SK-N-SH (cell line): ENCODE measurements around the gene FASTKD2. TPM values are rescaled to one million over a fixed set of nuclear protein-coding genes. Genes with fewer than 3 reads are reported as not detected.

ENCODE experiments used
- CTCF ChIA-PET: fragments of 300-600, 350-600 bp; formaldehyde crosslinking; extraction: SDS; loops from one replicate; lab custom pipeline; 2021; lab: Yijun Ruan, JAX
- POLR2A ChIA-PET: fragments of 350-600 bp; sonication (Branson Sonifier 250); formaldehyde crosslinking; extraction: SDS; loops from one replicate; lab custom pipeline; 2020; ENCODE audit warnings: antibody characterized with exemption, inconsistent platforms; lab: Yijun Ruan, JAX
- DNase-seq: peaks from one replicate; pipeline ENCODE4 v3.0.0; 2012
- H2AFZ ChIP-seq: fragments of 200-600 bp; sonication (generic); 2 replicates; pipeline ENCODE4 v1.8.1; 2016; ENCODE audit warnings: antibody characterized with exemption, mild to moderate bottlenecking, low read depth
- H3F3A ChIP-seq: fragments of 200-600 bp; sonication (generic); replicated peaks from 2 replicates; pipeline ENCODE3; 2016; ENCODE audit warnings: antibody characterized with exemption, mild to moderate bottlenecking; ENCODE audit not compliant: insufficient read depth
- H3K27ac ChIP-seq, 2 experiments: fragments of 200-500 bp in 1 of 2; fragments of 200-600 bp in 1 of 2; sonication (Bioruptor generic) in 1 of 2; sonication (generic), shearing (Covaris generic) in 1 of 2; 2 replicates each; pipeline versions ENCODE4 v1.5.1 to v1.6.1; 2014 to 2016; ENCODE audit warnings: low read depth in 2 of 2, inconsistent platforms in 1 of 2, low read length in 1 of 2, mild to moderate bottlenecking in 1 of 2, mixed read lengths in 1 of 2
- H3K27me3 ChIP-seq: fragments of 200-600 bp; sonication (generic), shearing (Covaris generic); 2 replicates; pipeline ENCODE4 v1.6.1; 2016; ENCODE audit warnings: mixed run types; ENCODE audit not compliant: insufficient read depth
- H3K36me3 ChIP-seq, 2 experiments: fragments of 200-500 bp in 1 of 2; fragments of 200-600 bp in 1 of 2; sonication (Bioruptor generic) in 1 of 2; sonication (generic) in 1 of 2; replicated peaks in 1 of 2; 2 replicates each; pipeline versions ENCODE3 to v1.5.1; 2014 to 2016; ENCODE audit warnings: low read length in 1 of 2, mild to moderate bottlenecking in 1 of 2; ENCODE audit not compliant: insufficient read depth in 2 of 2, control insufficient read depth in 1 of 2
- H3K4me1 ChIP-seq, 2 experiments: fragments of 200-500 bp in 1 of 2; fragments of 200-600 bp in 1 of 2; sonication (Bioruptor generic) in 1 of 2; sonication (generic), shearing (Covaris generic) in 1 of 2; 2 replicates each; pipeline versions ENCODE4 v1.5.1 to v1.6.1; 2014 to 2016; ENCODE audit warnings: low read depth in 1 of 2, low read length in 1 of 2, mixed run types in 1 of 2; ENCODE audit not compliant: insufficient read depth in 2 of 2, control insufficient read depth in 1 of 2
- H3K4me2 ChIP-seq: fragments of 200-600 bp; sonication (generic), shearing (Covaris generic); 2 replicates; pipeline ENCODE4 v1.6.1; 2017; ENCODE audit warnings: mixed run types
- H3K4me3 ChIP-seq, 2 experiments: fragments of 200-500 bp in 1 of 2; fragments of 200-600 bp in 1 of 2; sonication (Bioruptor generic) in 1 of 2; sonication (generic), shearing (Covaris generic) in 1 of 2; 2 replicates each; pipeline versions ENCODE4 v1.5.1 to v1.8.1; 2014 to 2016; ENCODE audit warnings: low read depth in 2 of 2, inconsistent platforms in 1 of 2, low read length in 1 of 2, mild to moderate bottlenecking in 1 of 2, mixed read lengths in 1 of 2, moderate library complexity in 1 of 2
- H3K79me2 ChIP-seq: fragments of 200-600 bp; sonication (generic); 2 replicates; pipeline ENCODE4 v1.8.1; 2017; ENCODE audit warnings: mild to moderate bottlenecking; ENCODE audit not compliant: insufficient read depth
- H3K9ac ChIP-seq: fragments of 200-600 bp; sonication (generic); 2 replicates; pipeline ENCODE4 v1.6.1; 2017; ENCODE audit warnings: mixed run types
- H3K9me2 ChIP-seq: fragments of 200-600 bp; sonication (generic); 2 replicates; pipeline ENCODE4 v1.6.1; 2017; ENCODE audit warnings: mixed run types
- H3K9me3 ChIP-seq: fragments of 200-600 bp; sonication (generic); 2 replicates; pipeline ENCODE4 v1.6.1; 2017; ENCODE audit warnings: mixed run types, mild to moderate bottlenecking, moderate library complexity
- H4K20me1 ChIP-seq: fragments of 200-600 bp; sonication (generic); 2 replicates; pipeline ENCODE4 v1.6.1; 2017; ENCODE audit warnings: mild to moderate bottlenecking, mixed run types; ENCODE audit not compliant: insufficient read depth
- CHD2 ChIP-seq: fragments of 150-350 bp; IDR thresholded peaks from 2 replicates; pipeline ENCODE4 v1.6.1; 2018; ENCODE audit warnings: low read length; ENCODE audit not compliant: partially characterized antibody
- EP300 ChIP-seq, 2 experiments: IDR thresholded peaks; 2 replicates each; pipeline versions ENCODE4 v1.4.0 to v1.6.1; 2012; ENCODE audit warnings: borderline replicate concordance in 1 of 2, low read depth in 1 of 2, low read length in 1 of 2
- FOXM1 ChIP-seq: IDR thresholded peaks from 2 replicates; pipeline ENCODE4 v1.4.0; 2012; ENCODE audit warnings: low read depth, mild to moderate bottlenecking
- MAX ChIP-seq: IDR thresholded peaks from 2 replicates; pipeline ENCODE4 v1.4.0; 2012; ENCODE audit warnings: low read depth
- MXI1 ChIP-seq: IDR thresholded peaks from 2 replicates; pipeline ENCODE4 v1.6.1; 2012; ENCODE audit warnings: mild to moderate bottlenecking, low read depth, low read length, improper control_type of control experiment
- NFIC ChIP-seq: IDR thresholded peaks from 2 replicates; pipeline ENCODE4 v1.4.0; 2012; ENCODE audit warnings: borderline replicate concordance
- NRF1 ChIP-seq: IDR thresholded peaks from 2 replicates; pipeline ENCODE4 v1.6.1; 2012; ENCODE audit warnings: low read depth, mild to moderate bottlenecking, low read length
- PBX3 ChIP-seq: IDR thresholded peaks from 2 replicates; pipeline ENCODE4; 2012
- POLR2AphosphoS5 ChIP-seq: IDR thresholded peaks from 2 replicates; pipeline ENCODE4 v1.6.1; 2012; ENCODE audit warnings: low read depth, low read length
- SIN3A ChIP-seq: IDR thresholded peaks from 2 replicates; pipeline ENCODE4 v1.6.1; 2012; ENCODE audit warnings: low read depth, mild to moderate bottlenecking, low read length, moderate library complexity, borderline replicate concordance
- SMC3 ChIP-seq: IDR thresholded peaks from 2 replicates; pipeline ENCODE4 v1.6.1; 2012; ENCODE audit warnings: low read depth, low read length, improper control_type of control experiment
- TAF1 ChIP-seq: IDR thresholded peaks from 2 replicates; pipeline ENCODE4 v1.6.1; 2012; ENCODE audit warnings: low read depth, mild to moderate bottlenecking, low read length, moderate library complexity, borderline replicate concordance
- TCF12 ChIP-seq: IDR thresholded peaks from 2 replicates; pipeline ENCODE4 v1.4.0; 2012
- WGBS: methylation state at CpG from one replicate; pipeline ENCODE4 v1.1.6; 2017; ENCODE audit warnings: low lambda C conversion rate; 5-methylcytosine and 5-hydroxymethylcytosine counted together
- polyA plus RNA-seq, 3 experiments: library from polyadenylated mRNA; depleted of rRNA; stranded (reverse); fragments of >200 nt; gene quantifications; 2 replicates each; pipeline ENCODE4 v1.2.3, GENCODE V29; 2012
- TF ChIP-seq, protein P1 (sequence below): IDR thresholded peaks from 2 replicates; pipeline ENCODE4 v1.6.1; 2012; ENCODE audit warnings: mild to moderate bottlenecking, low read depth, low read length, moderate library complexity
- TF ChIP-seq, protein P2 (sequence below): fragments of 150-350 bp; IDR thresholded peaks from 2 replicates; pipeline ENCODE4 v1.6.1; 2016; ENCODE audit warnings: mild to moderate bottlenecking, low read depth, low read length

FASTKD2 gene
- polyA plus RNA-seq, 1 of the 3 experiments (the other 2 are of a cell fraction): 15.1 TPM

GRCh38 chr2:206740800-206741199 is 24.6 kb upstream of the FASTKD2 start:
- no peak overlapping the region for H3K27ac ChIP-seq
- no peaks in the 10 kb centered on the region for H3K36me3 ChIP-seq
- no peak overlapping the region for H3K9ac ChIP-seq
- H3K9me2 ChIP-seq: no peaks in the 10 kb centered on the region
- H4K20me1 ChIP-seq: no peaks in the 10 kb centered on the region
- TF ChIP-seq TCF12 (no peak), PBX3 (no peak), SMC3 (no peak), NRF1 (no peak), CHD2 (no peak), FOXM1 (no peak), TAF1 (no peak), MAX (no peak), EP300 (IDR thresholded peaks at IDR 0.05; ENCODE audit: borderline replicate concordance in 1 of 2, low read depth in 1 of 2, low read length in 1 of 2) (no peak)
- TF ChIP-seq, protein P1, sequence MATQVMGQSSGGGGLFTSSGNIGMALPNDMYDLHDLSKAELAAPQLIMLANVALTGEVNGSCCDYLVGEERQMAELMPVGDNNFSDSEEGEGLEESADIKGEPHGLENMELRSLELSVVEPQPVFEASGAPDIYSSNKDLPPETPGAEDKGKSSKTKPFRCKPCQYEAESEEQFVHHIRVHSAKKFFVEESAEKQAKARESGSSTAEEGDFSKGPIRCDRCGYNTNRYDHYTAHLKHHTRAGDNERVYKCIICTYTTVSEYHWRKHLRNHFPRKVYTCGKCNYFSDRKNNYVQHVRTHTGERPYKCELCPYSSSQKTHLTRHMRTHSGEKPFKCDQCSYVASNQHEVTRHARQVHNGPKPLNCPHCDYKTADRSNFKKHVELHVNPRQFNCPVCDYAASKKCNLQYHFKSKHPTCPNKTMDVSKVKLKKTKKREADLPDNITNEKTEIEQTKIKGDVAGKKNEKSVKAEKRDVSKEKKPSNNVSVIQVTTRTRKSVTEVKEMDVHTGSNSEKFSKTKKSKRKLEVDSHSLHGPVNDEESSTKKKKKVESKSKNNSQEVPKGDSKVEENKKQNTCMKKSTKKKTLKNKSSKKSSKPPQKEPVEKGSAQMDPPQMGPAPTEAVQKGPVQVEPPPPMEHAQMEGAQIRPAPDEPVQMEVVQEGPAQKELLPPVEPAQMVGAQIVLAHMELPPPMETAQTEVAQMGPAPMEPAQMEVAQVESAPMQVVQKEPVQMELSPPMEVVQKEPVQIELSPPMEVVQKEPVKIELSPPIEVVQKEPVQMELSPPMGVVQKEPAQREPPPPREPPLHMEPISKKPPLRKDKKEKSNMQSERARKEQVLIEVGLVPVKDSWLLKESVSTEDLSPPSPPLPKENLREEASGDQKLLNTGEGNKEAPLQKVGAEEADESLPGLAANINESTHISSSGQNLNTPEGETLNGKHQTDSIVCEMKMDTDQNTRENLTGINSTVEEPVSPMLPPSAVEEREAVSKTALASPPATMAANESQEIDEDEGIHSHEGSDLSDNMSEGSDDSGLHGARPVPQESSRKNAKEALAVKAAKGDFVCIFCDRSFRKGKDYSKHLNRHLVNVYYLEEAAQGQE: no peak
- TF ChIP-seq, all 33 proteins: peak for 0
- POLR2A ChIA-PET: no interaction called here
- no peak overlapping the region for H2AFZ ChIP-seq
- no peaks in the 10 kb centered on the region for H3K9me3 ChIP-seq
- H3F3A ChIP-seq: no peaks in the 10 kb centered on the region
- 11% methylated on average over 2 of the region's 2 CpGs for WGBS
- H3K4me3 ChIP-seq: no peak overlapping the region
- H3K27me3 ChIP-seq: no peaks in the 10 kb centered on the region; the same call in 1 of the 2 replicates
- no peak overlapping the region for H3K4me2 ChIP-seq
- DNase-seq: no peak
- no peaks in the 10 kb centered on the region for H3K79me2 ChIP-seq
- no peaks in the 10 kb centered on the region for H3K4me1 ChIP-seq
- CTCF ChIA-PET: interaction anchor here (1.6 kb wide), 1 partner anchor 41 kb away, joined by 5 read pairs; no protein-coding TSS in a partner anchor

- Histone ChIP-seq H3K27me3 (no peaks in the 10 kb centered on the region; the same call in 1 of the 2 replicates), H3K4me1 (no peaks in the 10 kb centered on the region), H3K4me2 (no peak overlapping the region), H3K9ac (no peak overlapping the region), H4K20me1 (no peaks in the 10 kb centered on the region), H3K9me3 (no peaks in the 10 kb centered on the region), H3F3A (no peaks in the 10 kb centered on the region), H2AFZ (no peak overlapping the region), H3K9me2 (no peaks in the 10 kb centered on the region), H3K79me2 (no peaks in the 10 kb centered on the region), H3K4me3 (no peak overlapping the region), H3K36me3 (no peaks in the 10 kb centered on the region), H3K27ac (no peak overlapping the region)
- 8% methylated on average over 1 of the region's 1 CpG for WGBS
- ChIA-PET CTCF (interaction anchor here (1.5 kb wide), 1 partner anchor 8 kb away, joined by 4 read pairs; the partner anchor contains the start of genes FASTKD2 and MDH1B), POLR2A (no interaction called here)
- no peak for DNase-seq
- no peak for TF ChIP-seq MXI1
- no peak for TF ChIP-seq SIN3A
- TF ChIP-seq NFIC: no peak
- TF ChIP-seq, protein P1: no peak
- TF ChIP-seq TAF1: no peak
- TF ChIP-seq, protein P2, sequence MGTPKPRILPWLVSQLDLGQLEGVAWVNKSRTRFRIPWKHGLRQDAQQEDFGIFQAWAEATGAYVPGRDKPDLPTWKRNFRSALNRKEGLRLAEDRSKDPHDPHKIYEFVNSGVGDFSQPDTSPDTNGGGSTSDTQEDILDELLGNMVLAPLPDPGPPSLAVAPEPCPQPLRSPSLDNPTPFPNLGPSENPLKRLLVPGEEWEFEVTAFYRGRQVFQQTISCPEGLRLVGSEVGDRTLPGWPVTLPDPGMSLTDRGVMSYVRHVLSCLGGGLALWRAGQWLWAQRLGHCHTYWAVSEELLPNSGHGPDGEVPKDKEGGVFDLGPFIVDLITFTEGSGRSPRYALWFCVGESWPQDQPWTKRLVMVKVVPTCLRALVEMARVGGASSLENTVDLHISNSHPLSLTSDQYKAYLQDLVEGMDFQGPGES: no peak
- TF ChIP-seq SMC3: no peak
- TF ChIP-seq FOXM1: no peak
- TF ChIP-seq POLR2AphosphoS5: no peak
- no peak for TF ChIP-seq PBX3
Measured at GRCh38 chr2:206756816-206757215, 8.6 kb upstream of the FASTKD2 start.
